NCI-H748 treated with DMSO at 0.1 percent for 48 hours (cell line): ENCODE results near the gene DGKB.

Source experiments
- DNase-seq: peaks from one replicate; lab custom pipeline; 2025; lab: John Stamatoyannopoulos, UW

Gene DGKB

DNA sequence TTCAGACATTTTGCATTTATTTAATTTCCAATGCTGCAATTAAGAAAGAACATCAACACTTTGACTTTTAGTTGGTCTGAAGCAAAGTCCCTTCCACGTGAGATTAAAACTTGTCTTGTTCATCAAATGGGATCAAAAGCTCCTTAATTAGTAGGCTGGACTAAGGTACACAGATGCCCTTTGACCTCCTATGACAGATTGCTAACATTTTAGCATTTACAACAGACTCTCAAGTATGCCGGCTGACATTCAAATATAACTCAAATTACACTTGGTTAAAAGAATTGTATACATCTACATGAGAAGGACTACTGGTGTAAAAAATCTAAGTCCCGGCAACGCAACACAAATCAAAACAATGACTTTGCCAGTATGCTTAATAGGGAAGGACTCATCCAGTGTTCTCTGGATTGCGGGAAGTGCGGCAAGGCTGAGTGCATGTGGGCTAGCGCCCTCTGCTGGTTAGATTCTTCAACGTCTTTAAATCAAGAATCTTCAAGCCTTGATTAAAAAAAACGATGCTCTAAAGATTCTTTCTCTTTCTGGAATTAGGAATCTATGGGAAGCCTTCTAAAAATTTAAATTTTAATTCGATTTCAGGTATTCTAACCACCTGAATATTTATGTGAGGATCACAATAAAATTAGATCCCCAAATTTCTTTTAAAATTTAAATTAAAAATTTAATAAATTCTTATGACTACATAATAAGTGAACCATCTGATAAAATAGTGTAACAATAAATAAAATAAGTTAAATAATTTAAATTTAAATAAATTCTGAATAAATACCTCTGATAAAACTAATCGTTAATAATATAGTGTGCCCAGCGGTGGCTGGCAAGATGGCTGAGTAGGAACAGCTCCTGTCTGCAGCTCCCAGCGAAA lies 444.7 kb downstream of the DGKB start:
- DNase-seq = peak; percentile 85

DNA sequence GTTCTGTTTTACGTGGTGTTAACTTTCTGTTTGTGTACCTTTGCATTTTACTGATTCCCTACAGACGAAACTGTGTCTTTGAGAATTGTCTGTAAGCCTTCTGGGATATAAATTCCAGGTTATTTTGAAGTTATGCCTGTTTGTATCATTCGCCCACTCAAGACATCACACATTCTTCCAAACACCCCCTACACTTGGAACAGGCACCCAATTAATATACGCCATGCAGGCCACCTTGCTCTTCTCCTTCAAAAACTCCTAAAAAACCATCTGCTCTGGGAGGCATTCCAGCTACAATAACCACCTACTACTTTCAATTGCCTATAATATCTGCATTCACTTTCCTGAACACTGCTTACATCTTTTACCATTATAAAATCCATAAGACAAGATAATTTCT lies 453.3 kb downstream of the DGKB start:
- DNase-seq = no peak

DNA sequence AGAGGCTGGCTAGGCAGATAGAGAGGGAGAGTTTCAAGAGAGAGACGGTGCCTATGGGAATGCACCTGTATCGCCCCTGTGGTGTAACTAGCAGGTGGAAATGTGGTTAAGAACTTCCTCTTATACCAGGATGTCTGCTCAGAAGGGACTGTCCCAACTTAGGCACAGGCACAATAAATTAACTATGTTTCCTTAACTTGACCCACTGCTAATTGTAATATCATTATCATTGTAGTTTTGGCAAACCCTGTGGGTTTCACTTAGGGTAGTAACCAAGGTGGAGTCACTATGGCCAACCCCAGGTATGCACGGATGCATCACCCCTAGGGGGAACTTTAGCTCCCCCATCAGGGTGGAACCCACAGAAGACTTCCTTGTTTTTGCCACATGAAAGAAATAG lies 455.7 kb downstream of the DGKB start:
- DNase-seq = no peak

DNA sequence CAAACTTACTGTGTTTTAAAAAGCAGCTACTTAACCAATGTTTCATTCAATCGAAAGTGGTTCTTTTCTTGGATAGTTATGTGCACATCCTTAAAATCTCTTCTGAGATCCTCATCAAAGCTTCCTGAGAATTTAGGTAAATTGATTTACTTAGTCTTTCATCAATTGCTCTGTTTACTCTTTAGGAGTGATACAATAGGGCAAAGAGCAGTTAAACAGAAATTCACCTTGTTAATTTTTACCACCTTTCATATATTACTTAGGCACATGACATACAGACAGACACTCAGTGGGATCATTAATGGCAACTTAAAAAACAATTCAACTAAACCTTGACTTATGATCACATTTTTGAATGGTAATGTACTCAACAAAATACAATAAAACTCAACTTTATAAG lies 456.3 kb downstream of the DGKB start:
- no peak for DNase-seq

DNA sequence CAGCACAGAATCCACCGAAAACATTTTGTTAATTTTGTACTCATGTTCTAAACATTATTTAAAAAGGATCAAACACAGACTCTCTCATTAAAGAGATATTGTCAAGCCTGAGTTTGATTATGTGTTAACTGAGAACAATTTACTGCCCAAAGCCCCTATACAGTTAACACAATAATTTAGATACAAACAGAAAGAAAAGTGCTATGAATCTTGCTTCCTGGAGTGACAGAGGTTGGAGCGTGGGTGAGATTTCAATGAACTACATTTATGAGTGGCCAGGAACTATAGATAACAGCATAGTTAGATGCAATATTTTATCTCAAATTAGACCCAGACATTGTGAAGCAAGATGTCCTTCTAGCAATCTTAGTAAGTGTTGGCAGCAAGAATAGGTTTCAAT lies 464.2 kb downstream of the DGKB start:
- DNase-seq = no peak

DNA sequence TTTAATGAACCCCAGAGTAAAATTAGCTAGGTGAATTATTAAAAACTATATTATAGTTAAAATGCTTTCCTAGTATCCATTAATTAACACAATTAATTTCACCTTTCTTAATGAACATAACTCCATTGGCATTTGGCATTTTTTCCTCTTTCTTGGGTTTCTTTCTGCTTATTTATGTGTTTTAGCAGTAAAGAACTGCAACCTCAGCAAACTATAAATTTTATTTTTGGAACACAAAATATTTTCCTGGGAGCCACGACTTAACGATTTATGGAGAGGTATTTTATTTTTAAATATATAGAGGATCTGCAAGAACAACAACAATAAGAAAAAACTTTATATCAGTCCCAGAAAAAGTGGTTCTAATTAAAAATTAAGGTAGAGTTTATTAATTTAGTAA lies 465.7 kb downstream of the DGKB start:
- no peak for DNase-seq

DNA sequence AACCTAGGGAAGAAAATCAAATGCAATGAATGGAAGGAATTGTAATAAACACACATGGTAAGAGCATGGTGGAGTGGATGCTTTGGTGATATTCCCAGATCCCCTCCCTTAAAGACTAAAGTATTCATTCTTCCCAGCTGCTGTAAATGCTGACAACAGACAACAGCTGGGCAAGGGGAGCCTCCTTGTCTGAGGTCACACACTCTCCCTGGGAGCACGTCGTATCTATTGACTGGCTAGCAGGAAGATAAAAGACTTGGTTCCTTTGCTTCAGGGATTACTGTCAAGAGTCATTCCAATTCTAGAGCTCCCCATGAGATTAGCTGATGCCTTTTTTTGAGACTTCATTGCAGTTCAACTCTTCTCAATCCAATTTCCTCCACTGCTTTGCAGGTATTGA lies 469.6 kb downstream of the DGKB start:
- no peak for DNase-seq

DNA sequence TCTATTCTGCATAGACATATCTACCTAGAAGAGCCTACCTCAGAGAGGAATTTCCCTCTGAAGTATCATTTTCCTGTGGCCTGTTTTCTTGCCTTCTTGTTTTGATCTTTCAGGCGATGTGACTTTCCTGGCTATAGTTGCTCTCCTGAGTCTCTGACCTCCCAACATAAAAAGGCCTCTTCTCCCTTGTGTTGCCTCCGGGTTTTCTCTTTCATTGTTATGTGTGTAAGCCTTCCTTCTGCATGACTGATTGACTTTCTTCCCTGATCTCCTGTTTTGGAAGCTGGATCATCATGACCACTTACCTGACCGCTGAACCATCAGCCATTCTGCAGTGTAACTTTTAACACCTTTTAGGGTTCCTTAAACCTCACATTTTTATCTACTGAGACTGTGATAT lies 471.6 kb downstream of the DGKB start:
- DNase-seq = no peak

DNA sequence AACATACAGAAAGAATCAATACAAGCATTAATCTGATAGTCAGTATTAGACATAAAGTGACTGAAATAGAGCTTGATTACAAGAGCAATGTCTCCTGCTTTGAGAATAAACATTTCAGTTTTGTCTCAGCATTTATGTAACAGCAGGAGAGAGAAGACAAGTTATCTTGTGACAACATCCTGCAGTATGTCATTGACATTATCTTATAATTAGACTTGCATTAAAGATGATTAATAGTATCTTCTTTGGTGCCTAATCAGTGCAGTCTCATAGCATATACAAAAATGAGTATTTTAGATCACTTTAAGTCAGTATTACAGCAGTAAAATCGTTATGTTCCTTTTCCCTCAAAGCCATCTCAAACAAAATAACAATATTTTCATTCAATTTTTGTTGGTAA lies 477.0 kb downstream of the DGKB start:
- no peak for DNase-seq

DNA sequence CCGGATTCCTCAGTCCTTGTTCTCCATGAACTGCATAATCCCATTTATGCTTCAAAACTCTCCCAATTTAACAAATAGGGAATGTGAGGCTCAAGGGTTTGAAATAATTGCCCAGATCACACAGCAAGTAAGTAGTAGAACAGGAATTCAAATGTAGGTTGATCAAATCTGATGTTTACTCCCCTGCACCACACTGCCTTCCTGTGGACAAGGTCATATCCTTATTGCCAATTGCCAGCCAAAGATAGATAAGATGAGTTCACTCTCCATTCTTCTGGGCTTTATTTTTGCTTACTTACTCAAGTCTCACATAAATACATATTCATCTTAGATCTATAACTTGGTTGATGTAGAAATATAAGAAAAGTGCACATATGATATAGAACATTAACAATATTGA lies 477.9 kb downstream of the DGKB start:
- DNase-seq = peak; percentile 2

DNA sequence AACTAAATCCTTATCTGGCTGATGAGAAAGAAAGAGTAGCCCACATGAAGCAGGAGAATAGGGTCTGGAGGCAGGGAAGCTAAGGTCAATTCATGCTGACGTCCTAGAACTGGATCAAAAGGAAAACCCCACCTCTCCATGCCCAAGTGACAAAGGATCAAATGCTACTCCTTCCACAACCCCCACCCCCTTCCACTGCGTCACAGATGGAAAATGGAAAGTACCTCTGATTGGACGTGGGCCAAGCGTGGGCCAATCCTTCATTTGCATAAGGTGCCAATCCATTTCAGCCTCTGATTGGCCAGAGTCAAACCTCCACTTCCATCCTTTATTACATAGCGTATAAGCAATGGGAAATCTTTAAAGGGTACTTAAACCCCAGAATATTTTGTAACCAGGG lies 481.8 kb downstream of the DGKB start:
- no peak for DNase-seq

DNA sequence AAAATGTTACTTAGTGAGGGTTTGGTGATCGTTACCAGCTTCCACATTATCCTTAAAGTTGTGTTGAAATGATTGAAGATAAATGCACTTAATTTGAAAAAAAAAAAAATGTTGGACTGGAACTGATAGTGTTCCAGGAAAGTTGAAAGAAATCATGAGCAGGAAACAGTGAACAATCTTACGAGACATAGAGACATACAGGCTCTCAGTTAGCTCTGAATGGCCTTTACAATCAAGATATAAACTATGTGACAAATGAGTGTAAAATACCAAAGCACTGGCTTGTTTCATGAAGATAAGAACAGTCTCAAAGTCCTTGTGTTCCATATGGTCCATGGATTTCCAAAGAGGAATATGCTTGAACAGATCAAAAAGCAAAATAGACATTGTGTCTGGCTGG lies 483.0 kb downstream of the DGKB start:
- no peak for DNase-seq

DNA sequence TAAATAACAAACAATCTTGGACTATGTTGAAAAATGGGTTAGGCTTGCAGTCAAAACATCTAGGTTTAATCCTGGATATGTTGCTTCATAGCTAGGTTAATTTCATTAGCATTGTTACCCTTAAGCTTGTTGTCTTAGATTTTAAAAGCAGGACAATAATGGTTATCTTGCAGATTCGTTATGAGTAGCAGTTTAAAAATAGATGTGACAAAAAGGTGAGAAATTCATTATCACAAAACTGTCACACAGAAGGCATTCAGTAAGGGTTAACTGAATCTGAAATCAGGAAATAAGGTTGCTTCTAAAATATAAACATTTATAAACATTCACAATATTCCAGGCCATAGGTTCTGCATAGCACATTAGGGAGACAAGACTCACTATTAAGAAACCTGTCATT lies 483.9 kb downstream of the DGKB start:
- DNase-seq = no peak

DNA sequence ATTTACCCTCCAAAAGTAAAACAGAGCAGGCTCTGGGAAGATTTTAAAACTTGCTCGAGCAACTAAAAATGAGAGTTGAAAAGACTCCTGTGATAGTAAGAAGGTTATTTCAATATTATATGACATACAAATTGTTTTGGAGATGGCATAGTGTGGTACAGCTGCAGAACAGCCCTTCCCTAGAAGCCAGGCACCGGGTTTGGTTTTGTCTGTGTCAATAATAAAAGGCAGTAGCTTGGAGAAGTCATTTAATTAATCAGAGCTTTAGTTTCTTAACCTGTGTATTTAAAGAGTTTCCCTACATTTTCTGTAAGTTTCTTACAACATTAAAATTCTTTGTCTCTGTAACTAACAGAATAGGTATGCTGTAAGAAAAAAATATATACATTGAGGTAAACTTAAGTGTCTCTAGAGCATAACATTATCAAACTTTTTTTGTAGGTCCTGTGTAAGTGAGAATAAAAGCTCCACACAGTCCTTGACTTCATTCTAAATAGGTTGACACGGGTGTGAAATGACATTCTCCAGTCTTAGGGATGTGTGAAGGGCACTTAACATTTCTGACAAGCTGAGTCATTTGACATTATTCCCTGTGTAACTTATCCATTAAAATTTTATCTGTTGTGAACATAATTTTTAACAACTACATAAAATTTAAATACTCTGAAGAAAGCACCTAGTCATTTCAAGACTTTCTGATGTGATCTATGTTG lies 488.1 kb downstream of the DGKB start:
- no peak for DNase-seq

DNA sequence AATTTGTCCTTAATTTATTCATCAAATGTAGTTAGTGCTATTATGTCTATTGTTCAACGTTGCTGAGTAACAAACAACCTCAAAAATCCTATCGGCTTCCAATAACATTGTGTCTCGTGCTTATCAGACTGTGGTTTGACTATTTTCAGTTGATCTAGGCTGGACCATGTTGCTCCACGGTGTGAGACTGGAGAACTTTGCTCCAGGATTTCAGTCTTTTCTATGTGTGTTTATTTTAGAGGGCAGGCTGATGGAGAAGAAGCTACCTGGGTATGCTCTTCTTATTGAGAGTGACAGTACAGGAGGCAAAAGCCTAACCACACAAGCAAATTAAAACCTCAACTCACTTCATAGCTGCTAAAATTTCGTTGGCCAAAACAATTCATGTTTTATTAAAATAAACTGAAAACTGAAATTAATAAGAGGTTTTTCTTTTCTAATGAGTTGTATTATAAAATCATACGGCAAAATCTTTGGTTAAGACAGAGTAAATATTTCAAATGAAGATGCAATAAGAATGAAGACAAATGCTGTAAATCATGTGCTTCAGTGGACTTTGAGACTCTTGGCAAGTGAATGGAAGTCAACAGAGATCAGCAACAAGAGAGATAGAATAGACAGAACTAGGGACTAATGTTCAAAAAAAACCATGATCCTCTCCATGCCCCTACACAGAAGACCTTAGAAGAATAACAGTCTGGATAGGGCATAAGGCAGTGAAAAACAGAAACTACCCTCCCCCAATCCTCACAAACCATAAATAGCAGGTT lies 495.1 kb downstream of the DGKB start:
- no peak for DNase-seq

DNA sequence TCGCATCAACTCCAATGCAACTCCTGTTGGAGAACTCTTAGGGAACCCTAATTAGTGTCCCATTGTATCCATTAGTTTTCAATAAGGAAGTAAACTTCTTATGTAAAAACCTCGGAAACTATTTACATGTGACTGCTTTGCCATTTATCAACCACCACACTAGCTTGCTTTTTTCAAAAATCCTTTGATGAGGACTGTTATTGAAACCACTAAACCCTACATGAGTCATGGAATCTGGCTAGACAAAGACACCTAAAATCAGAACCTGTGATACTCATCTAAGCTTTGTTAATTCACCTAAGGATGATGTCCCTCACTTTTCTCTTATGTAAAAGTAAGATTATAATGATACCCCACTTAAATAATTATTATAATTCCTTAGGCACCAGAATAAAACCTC lies 499.0 kb downstream of the DGKB start:
- DNase-seq = no peak

DNA sequence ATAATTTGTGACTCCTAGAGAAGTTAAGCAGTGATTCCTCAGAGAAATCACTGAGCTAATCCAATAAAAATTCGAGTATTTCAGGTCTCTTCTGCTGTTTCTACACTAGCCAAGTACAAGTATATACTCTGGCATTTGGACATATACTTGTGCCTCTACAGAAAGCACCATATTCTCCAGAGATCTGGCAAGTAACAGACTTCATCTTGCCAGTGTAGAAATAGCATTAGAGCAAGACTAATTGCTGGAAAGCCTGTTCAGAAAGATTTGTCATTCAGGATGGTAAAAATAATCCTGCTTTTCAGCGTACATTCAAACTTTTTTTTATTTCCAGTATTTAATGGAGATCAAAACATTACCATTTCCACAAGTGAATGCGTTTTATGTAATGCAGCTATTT lies 502.3 kb downstream of the DGKB start:
- DNase-seq = no peak

DNA sequence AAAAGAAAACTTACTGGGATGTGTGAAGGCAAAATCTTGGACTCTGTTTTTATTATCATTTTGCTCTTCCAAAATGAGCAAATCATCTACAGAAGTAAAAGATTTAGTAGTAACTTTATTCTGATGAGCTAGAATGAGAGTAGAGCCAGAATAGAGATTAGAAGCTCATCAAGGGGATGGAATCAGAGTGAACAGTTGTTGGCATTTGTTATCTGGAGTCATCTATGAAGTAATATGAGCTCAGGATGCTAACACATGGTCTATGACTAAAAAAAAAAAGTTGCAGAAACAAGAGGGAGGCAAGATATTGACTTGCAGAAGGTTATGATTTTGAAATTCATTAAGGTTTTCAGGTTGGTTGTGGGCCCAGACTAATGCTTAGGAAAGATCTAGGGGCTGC lies 504.0 kb downstream of the DGKB start:
- no peak for DNase-seq

DNA sequence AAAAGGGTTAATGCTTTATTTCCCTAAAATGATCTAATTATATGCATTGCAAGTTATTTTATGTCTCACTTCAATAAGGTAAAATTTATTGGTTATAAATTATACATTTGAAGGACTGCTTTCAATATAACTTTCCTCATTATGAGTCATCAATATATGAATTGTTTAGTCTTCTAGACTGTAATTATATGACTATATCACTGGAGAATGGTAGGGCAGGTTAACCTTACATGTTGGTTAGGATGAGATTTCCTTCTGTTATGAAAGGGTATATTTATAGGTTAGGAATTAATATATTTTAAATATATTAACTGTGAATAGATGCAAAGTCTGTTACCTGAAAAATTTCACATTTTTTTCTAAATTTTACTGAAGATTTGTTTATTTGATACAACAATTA lies 506.7 kb downstream of the DGKB start:
- DNase-seq = no peak

DNA sequence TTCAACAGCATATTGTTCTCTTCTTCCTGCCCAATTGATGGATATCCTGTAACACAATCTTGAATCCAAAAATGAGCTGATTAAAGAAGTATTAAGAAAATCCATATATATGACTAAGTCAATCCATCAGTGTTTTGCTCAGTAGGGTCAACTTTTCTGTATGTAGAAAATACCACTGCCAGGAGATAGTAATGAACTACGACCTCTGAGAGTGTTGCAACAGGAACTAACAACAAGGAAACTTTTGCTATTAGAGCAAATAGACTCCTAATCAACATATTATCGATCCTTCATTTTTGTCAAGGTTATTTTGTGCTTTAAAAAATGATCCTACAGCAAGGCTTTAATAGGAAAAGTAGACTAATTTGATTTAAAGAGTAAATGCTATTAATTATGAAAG lies 507.8 kb downstream of the DGKB start:
- no peak for DNase-seq

DNA sequence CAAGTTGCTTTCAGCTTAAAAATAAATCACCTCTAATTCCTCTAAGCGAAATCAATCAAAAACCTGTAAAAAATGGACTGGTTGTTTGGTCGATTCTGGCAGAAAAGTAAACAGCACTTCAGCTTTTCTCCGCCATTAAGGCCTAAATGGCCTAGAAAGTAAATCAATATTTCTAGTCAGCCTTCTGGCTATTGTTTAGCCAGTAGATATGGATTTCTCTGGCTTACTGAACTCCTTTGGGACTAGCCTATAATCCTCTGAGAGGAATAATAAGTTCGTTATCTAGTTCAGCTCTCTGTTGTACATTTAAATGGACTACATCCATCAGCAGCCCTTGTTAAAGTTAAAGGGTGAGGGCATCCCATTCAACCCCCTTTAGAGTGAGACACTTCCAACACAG lies 513.0 kb downstream of the DGKB start:
- peak; percentile 93 for DNase-seq

DNA sequence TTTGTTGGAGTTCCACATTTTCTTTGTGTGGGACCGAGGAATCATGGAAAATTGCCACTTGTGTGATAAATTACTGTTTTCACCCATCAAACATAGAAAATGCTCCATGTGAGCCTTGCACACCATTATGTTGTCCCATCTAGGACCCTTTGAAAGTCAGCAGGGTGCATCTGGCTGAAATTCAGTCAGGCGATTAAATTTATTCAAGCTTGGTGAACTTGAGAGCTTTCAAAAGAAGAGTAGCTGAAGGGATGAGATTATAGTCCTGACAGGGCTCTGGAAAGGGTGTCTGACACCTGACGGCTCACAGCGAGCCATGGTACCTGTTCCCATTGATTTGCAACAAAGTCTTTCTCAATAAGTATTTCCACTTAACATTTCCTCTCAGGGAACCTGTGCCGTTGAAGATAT lies 513.4 kb downstream of the DGKB start:
- peak; percentile 93 for DNase-seq

DNA sequence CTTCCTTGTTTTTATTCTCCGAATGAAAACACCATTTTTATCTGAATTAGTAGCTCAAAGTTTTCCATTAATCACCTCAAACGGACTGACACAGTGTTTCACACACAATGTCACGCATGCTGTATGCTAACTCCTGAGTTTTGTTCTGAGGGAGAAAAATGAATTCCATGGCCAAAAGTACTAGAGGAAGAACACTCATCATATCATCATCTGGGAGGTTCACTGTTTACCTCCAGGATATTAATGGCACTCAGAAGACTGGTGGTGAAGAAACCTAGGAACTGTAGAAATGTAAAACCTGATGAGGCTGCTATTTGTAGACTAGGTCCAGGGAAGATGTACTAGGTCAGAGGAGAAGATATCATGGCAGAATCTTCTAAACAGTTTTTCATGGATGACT lies 517.5 kb downstream of the DGKB start:
- no peak for DNase-seq
